Caki2 (cell line): Measurements from ENCODE around the gene CALHM4. TPM values are rescaled to one million over a fixed set of nuclear protein-coding genes. Genes with fewer than 3 reads are reported as not detected.
A peak's percentile ranks its signal among the peaks of the same experiment; 100 is the strongest.

Experiments
- DNase-seq: peaks from one replicate; pipeline ENCODE4 v3.0.0-alpha.2; 2015; ENCODE audit warnings: low read depth
- in situ Hi-C: cut with HindIII; loops from 2 replicates; pipeline ENCODE4 v1.10.0; 2016; ENCODE audit warnings: low sequenced_read_pairs, low pct_unique_long_range_greater_than_20kb, mixed read lengths
- total RNA-seq: library from RNA; depleted of rRNA; stranded (reverse); fragments of >200 nt; shearing (Covaris generic); gene quantifications from 2 replicates; pipeline ENCODE4 v1.2.3, GENCODE V29; 2014; ENCODE audit warnings: low replicate concordance; rRNA removed

The CALHM4 gene, protein sequence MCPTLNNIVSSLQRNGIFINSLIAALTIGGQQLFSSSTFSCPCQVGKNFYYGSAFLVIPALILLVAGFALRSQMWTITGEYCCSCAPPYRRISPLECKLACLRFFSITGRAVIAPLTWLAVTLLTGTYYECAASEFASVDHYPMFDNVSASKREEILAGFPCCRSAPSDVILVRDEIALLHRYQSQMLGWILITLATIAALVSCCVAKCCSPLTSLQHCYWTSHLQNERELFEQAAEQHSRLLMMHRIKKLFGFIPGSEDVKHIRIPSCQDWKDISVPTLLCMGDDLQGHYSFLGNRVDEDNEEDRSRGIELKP
- total RNA-seq, result not detected in 2 replicates

DNA sequence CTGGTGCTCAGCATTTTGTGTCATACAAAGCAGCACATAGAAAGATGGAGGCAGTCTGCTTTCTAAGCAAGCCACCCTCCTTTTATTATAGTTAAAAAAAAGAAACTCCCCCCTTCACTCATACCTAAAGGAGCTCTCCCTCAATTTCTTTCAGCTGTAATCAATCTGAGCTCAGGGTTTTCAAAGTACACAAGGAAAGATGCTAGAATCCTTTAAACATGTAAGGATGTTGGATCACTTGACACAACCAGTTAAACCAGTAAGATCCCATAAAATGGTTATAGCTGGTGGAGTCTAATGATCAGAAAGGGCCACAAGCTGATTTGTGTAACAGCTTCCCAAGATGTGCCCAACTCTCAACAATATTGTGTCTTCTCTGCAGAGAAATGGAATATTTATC, at the start of gene CALHM4:
TSS of gene CALHM4 (plus strand) at position 301 of the 400 bp plus-strand sequence. CDS start at position 344, 43 bp downstream.
- no peak for DNase-seq
- in situ Hi-C loops, result no loop called here

DNA sequence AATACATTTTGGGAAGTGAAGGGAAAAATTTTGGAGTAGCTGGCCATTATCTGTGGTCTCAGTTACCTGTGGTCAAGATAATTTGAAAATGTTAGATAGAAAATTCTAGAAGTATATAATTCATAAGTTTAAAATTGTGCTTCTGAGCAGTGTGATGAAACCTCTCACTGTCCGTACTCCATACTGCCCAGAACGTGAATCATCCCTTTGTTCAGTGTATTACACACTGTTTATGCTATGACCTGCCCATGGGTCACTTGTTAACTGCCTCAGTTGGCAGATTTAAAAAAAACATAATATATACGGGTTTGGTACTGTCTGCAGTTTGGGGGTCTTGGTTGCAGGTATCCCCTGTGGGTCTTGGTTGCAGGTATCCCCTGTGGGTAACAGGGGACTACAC, 46.2 kb upstream of the CALHM4 start:
- DNase-seq, result no peak
- in situ Hi-C loops, result no loop called here

DNA sequence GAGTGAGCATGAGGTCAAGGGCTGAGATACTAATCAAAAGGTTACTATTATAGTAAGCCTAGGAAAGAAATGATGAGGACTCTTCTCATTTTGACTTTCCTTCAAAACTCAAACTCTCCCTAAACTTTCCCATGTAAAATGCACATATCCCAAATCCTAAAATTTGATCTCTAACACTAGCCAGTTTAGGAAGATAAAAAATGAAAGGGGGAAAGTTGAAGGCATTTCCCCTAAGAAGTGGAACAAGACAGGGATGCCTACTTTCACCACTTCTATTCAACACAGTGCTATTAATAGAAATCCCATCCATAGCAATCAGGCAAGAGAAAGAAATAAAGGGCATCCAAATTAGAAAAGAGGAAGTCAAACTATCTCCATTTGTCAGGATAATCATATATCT, 45.0 kb upstream of the CALHM4 start:
- in situ Hi-C loops, result no loop called here
- DNase-seq, result no peak

DNA sequence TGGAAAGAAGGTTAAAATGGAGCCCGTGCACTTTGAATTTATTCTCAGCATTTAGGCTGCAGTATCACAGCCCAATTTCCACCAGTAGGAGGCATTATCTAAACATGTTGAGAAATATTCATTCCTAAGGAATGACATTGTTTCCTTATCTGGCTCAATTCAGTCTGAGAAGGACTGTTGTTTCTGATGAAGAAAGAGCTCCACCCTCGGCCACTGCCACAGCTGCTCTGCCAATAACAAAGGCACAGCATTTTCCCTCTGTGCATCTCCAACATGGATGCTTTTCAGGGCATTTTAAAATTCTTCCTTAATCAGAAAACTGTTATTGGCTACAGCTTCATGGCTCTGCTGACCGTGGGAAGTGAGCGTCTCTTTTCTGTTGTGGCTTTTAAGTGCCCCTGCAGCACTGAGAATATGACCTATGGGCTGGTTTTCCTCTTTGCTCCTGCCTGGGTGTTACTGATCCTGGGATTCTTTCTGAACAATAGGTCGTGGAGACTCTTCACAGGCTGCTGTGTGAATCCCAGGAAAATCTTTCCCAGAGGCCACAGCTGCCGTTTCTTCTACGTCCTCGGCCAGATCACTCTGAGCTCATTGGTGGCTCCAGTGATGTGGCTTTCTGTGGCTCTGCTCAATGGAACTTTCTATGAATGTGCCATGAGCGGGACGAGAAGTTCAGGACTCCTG, 42.0 kb upstream of the CALHM4 start, which contains the start of gene CALHM5:
TSS of gene CALHM5 (plus strand) at position 216 of the 687 bp plus-strand sequence. CDS start at position 274, 58 bp downstream.
- in situ Hi-C loops, result no loop called here
- peak; percentile 71 for DNase-seq

DNA sequence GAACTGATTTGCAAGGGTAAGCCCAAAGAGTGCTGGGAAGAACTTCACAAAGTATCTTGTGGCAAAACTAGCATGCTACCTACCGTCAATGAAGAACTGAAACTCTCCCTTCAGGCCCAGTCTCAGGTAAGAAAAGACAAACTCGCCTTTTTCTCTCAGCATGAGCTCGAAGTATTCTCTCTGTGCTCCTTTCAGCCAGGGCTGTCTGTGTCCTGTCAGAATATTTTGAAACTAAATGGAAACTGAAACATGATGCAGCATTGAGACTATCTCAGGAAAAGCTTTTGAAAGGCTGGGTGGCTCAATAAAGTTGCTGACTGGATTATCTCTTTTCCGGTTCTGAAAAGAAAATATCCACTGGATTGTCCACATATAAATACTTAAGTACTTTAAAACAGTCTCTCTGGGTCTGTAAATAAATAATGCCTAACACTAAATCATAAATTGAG, 41.4 kb upstream of the CALHM4 start:
- in situ Hi-C loops, result no loop called here
- no peak for DNase-seq

DNA sequence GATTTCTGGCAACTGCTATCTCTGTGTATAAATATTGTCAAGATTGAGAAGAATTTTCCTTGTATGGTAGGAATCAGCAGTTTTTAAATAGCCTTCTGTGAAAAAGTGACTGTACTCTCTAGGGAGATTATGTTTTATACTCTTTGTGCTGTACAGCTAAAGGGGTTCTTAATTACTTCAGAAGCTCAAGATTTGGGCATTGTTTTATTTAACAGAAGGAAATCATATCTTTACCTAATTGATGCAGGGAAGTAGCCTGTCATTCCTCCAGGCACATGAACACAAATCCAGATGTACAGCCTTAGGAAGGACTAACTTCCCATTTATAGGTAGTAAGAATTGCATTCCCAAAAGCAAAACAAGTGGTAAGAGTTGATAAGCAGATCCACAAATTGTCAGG, 40.8 kb upstream of the CALHM4 start:
- in situ Hi-C loops, result no loop called here
- no peak for DNase-seq

DNA sequence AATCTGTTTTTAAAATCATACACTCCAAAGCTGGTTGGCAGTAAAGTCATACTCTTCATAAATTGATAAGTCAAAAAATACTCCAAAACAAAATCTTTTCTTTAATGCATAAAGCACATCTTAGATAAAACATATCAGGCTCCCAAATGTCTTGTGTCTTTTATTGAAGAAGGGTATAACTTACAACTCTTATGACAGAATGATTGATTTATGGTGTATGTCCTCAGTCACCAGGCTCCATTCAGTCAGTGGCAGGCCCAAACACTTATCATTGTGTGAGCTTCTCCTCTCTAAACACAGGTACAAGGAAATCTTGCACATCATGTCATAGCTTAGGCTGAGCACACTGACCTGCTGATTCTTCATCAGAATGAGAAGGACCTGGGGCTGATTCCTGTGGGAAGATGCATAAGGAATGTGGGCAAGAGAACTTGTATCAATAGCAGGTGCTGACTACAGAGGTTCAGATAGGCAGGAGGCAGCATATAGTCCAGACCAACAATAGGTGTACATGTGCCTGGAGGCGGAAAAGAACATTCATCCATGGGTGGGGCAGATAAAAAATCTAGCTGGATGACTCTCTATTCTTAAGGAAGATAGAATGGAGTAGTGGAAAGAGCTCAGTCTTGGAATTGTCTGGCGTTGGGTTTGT, 40.2 kb upstream of the CALHM4 start:
- in situ Hi-C loops, result no loop called here
- DNase-seq, result no peak

DNA sequence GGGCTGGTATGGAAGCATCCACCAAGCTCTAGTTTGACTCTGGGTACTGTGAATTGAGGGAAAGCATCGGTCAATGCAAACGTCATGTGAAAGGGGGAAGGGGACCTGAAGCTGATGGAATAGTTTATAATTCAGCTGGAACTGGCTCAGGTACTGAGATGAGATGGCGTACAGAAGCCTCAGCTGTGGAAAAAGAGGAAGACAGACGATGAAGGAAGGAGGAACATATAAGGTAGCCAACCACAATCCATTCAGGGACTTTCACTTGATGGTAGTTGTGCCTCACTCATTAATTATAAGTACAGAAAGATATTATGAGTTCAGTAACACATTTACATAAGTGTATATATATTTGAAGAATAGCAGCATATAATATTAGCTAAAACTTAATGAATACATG, 39.4 kb upstream of the CALHM4 start:
- DNase-seq, result no peak
- in situ Hi-C loops, result no loop called here

DNA sequence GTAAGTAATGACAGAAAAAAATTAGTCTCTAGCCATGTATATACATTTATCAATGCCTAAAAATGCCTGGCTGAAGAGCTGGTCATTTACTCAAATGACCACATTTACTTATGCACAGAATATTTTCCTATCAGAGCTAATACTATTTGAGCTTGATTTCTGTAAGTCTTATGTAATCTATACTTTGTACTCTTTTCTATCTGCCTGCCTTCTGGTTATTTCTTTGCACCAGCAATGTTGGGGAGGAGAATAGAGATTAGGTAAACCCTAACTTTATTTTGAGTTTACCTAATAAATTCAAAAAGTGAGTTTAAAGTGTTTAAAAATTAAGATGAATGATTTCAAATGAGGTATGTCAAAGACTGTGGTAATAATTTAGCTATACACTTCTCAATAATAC, 38.4 kb upstream of the CALHM4 start:
- DNase-seq, result no peak
- in situ Hi-C loops, result no loop called here

DNA sequence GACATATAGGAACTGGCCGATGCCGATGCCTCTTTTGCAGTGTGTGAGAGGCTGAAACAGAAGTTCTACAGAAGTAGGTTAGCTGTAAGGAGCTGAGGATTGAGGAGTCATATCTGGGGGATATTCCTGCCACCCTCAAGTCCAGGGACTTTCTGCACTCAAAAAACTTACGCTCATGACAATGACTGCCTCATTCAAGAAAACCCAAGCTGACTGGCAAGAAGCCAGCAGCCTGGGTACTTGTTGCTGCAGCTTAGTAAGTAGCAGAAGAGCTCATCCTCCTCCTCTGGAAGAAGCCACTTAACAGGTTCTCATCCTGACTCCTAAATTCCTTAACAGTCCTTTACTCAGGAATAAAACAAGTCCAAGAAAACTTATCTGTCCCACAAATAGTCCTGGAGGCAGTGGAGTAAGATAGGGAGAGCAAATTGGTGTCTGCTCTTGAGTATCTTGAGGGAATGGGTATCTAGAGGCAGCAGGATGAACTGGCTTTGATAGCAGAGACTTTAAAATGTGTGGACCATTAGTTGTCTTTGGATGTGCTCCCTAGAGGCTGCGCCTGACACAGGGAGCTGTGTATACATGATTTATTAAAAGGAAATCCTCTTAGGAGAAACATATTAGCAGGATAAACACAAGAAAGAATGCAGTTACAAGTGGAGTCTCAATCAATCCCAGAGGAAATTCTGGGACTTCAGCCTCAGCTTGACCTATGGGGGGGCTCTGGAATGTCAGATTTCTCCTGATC, 34.8 kb upstream of the CALHM4 start:
- in situ Hi-C loops, result no loop called here
- no peak for DNase-seq

DNA sequence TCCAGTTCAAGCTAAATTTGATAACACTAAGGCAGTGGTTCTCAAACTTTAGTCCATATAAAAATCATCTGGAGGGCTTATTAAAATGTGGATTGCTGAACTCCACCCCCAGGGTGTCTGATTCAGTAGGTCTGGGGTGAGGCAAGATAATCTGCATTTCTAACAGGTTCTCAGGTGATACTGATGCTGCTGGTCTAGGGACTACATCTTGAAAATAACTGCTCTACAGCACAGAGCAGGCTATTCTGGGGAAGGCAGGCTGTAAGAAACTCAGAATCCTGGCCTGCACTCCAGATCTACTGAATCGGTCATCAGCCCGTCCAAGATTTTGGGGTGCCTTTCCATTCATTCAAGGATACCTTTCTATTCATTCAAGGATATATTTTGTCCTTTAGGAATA, 30.7 kb upstream of the CALHM4 start:
- in situ Hi-C loops, result no loop called here
- no peak for DNase-seq

DNA sequence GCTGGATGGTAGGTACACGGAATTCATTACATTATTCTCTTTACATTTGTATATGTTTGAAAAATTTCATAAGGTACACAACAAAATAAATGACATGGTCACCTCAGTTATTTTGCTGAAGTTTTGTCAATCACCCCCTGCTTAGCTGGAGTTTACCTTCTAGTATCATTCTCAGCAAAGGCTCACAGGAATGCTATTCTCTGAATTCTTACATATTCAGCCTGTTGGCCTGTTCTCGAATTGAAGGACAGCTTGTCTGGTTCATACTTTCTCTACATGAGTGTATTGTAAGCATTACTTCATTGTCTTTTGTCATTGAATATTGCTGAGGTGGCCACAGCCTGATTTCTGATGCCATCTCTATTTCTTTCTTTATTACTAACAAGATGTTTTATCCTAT, 29.3 kb upstream of the CALHM4 start:
- in situ Hi-C loops, result no loop called here
- no peak for DNase-seq

DNA sequence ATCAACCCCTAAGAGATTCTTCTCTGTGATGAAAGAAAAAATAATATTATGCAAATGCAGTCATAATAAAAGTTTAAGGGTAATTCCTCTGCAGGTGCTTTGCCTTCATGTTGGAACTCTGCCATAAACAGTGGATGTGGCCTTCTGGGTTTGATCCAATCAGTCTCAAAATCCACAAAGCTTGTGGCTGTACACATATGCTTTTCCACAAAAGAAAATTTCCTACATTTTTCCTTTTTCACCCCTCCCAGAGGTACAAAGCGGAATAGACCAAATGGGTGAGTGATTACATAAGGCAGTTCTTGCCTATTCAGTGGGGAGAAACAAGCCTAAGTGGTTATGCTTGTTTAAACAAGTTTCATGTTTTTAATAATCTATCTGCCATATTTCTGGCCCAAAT, 25.4 kb upstream of the CALHM4 start:
- in situ Hi-C loops, result no loop called here
- no peak for DNase-seq

DNA sequence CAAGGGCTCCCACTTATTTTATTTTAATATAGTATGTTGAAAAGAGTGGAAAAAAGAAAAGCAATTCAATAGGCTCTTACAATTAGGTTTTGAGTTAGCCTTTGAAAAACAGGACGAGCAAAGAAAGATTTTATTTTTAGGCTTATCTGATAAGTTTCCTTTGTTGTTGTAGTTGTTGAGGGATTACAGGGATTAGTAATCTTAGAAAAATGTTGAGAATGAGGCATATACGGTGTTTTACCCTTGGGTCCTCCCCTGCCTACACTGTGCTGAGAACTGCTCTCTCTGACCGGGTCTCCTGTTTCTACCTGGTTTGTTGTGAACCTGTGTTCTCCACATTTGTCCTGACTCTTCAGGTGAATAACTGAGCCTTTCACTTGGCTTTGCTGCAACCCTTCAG, 24.8 kb upstream of the CALHM4 start:
- in situ Hi-C loops, result no loop called here
- no peak for DNase-seq

DNA sequence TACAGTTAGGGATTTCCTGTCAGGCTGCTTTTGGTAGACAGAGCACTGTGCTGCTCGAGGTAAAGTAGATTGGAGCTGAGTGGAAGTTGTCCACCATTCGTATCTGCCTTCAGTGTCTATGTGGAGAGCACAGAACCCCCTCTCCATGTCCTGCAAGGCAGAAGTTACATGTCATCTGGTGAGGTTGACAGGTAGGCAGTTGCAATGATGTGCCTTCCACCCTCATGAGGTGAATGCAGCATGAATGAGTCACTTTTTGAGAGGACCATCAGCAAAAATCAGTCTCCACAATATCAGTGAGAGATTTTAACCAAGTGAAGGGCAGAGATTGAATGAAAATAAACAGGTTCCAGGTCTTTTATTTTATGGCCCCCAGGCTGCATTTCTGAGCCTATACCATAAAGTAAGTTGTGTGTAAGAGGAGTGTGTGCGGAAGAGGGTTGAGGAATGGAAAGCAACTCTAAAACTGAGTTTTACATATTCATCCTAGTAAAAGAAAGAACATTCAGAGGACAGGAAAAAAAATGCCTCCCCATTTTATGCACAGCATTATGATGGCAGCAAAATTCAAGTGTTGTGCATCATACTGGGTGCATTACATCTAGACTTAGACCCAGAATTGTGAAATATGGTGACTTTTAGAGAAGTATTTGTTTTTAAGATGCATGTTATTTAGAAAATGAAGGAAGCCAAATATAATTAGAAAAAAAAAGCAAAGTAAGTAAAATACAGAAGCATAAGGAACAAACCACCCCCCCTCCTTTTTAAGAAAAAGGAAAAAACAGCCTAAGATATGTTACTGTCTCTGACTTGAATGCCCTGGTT, 23.9 kb upstream of the CALHM4 start:
- DNase-seq, result no peak
- in situ Hi-C loops, result no loop called here

DNA sequence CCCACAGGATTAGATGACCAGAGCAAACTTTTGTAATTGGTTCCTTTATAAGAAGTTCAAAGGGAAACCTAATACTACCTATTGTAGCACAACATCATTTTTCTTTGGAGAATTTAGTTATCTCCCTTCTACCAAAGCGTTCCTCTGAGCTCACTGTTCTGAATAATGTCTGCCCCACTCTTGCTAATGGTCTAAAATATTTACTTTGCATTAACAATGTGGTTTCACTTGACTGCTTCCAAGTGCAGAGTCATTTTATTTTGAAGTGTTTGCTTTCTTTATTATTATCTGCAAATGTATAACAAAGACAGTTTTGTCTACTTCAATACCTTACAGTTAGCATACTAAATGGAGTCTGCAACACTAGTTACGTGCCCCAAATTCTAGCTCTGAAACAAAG, 23.1 kb upstream of the CALHM4 start:
- in situ Hi-C loops, result no loop called here

DNA sequence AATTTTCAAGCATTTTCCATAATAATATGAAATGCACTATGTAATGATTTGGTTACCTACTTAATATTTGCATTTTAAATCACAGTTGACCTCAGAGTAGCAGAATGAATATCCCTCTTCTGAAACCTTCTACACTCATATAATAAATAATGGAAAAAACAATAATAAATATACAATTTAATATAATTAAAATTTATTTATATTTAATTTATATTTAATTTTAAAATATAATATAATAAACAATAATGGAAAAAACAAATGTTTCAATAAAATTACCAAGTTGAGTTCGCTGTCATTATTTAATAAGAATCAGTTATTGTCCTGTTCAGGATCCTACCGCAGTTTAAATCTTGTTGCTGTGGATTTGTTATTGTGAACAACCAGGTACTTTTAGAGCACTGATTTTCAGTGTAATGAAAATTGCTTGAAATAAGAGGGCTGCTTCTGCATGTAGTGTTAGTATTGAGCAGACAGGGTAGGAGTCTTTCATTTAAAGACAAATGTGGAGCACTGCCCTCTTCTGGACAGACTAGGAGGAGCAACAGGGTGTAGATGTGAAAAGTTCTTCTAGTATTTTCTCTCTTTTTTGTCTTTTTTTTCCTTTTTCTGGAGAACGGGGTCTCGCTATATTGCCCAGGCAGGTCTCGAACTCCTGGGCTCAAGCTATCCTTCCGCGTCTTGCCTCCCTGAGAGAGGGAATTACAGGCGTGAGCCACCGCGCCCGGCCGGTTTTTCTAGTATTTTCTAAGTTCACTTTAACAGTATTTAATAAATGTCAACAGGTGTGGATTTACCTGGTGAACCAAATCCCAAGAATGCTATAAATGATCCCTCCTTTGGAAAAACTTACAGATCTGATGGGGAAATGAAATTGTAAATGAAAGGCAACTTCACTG, 21.6 kb upstream of the CALHM4 start:
- in situ Hi-C loops, result no loop called here
- peak; percentile 37 for DNase-seq

More for the DNA sequence above, 23.1 kb upstream of the CALHM4 start:
- DNase-seq, result peak; percentile 74
